Measurements from ENCODE around the gene ACOX3.
A peak's percentile ranks its signal among the peaks of the same experiment; 100 is the strongest.

DNA sequence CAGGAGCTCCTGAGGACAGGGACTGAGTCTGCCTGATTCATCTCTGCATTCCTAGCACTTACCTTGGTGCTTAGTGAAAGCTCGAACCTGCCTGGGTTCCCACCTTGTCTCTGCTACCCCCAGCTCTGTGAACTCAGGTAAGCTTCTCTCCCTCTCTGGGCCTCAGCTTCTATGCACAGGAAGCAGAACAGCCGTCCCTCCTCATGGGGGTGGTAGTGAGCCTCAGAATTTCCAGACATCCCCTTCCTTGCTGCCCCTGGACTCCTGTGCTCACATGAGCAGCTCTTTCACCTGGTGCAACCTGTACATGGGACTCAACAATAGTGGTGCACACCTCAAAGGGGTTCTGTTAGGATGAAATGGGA is 120.2 kb downstream of the ACOX3 start:
- TF ChIP-seq CTCF (IDR thresholded peaks at IDR 0.05; ENCODE audit: low read length) (peak; percentile 25; the same call in 1 of the 2 replicates), EZH2 (IDR thresholded peaks at IDR 0.05; ENCODE audit: borderline replicate concordance, low read length) (no peak)
